H1 (cell line): ENCODE results near the gene TBC1D32.

Experiments
- ASH2L ChIP-seq: fragments of 200-600, 300-600 bp; sonication (generic); IDR thresholded peaks from one replicate; pipeline ENCODE4 v1.7.1; 2017; ENCODE audit warnings: low read length
- CTBP2 ChIP-seq: IDR thresholded peaks from 2 replicates; pipeline ENCODE4 v1.7.0; 2011; ENCODE audit warnings: borderline replicate concordance, mild to moderate bottlenecking, moderate library complexity, mixed read lengths, low read length; ENCODE audit not compliant: insufficient read depth, insufficient read length
- CTCF ChIP-seq, 3 experiments: IDR thresholded peaks; 1 replicate in 2 of 3; 2 replicates in 1 of 3; pipeline versions ENCODE4 v1.5.1 to v1.6.1; 2011; ENCODE audit warnings: low read length in 3 of 3, mild to moderate bottlenecking in 3 of 3, inconsistent platforms in 2 of 3, low read depth in 1 of 3, moderate library complexity in 1 of 3; ENCODE audit not compliant: insufficient read depth in 1 of 3; ENCODE audit errors: control extremely low read depth in 1 of 3
- EZH2 ChIP-seq: fragments of 200-600 bp; sonication (generic); IDR thresholded peaks from 2 replicates; pipeline ENCODE4 v1.7.1; 2012; ENCODE audit warnings: low read depth, mild to moderate bottlenecking, moderate library complexity, low read length, inconsistent platforms; ENCODE audit not compliant: severe bottlenecking
- FOSL1 ChIP-seq: IDR thresholded peaks from 2 replicates; pipeline ENCODE4 v1.6.1; 2011; ENCODE audit warnings: mild to moderate bottlenecking, low read depth, low read length, moderate library complexity; ENCODE audit not compliant: insufficient read depth
- POLR2A ChIP-seq, 2 experiments: IDR thresholded peaks; 1 replicate in 1 of 2; 2 replicates in 1 of 2; pipeline ENCODE4 v1.6.1; 2011; ENCODE audit warnings: low read depth in 2 of 2, low read length in 2 of 2, mild to moderate bottlenecking in 2 of 2; ENCODE audit errors: control extremely low read depth in 1 of 2
- RAD21 ChIP-seq, 2 experiments: IDR thresholded peaks in 1 of 2; conservative IDR thresholded peaks in 1 of 2; 2 replicates each; pipeline ENCODE4 v1.6.1; 2011; ENCODE audit warnings: low read depth in 2 of 2, low read length in 2 of 2, improper control_type of control experiment in 1 of 2, inconsistent platforms in 1 of 2, mild to moderate bottlenecking in 1 of 2, moderate library complexity in 1 of 2
- SP1 ChIP-seq: IDR thresholded peaks from 2 replicates; pipeline ENCODE4 v1.6.1; 2011; ENCODE audit warnings: low read depth, low read length
- SP4 ChIP-seq: IDR thresholded peaks from 2 replicates; pipeline ENCODE4 v1.6.1; 2012; ENCODE audit warnings: low read length, inconsistent platforms
- TAF1 ChIP-seq: IDR thresholded peaks from 2 replicates; pipeline ENCODE4 v1.6.1; 2011; ENCODE audit warnings: mild to moderate bottlenecking, low read depth, low read length
- TAF7 ChIP-seq: optimal IDR thresholded peaks from 2 replicates; pipeline ENCODE3; 2011; ENCODE audit warnings: low read depth, mild to moderate bottlenecking, inconsistent platforms, low read length, moderate library complexity, borderline replicate concordance
- USF2 ChIP-seq: IDR thresholded peaks from 2 replicates; pipeline ENCODE4 v1.6.1; 2011; ENCODE audit warnings: low read length, improper control_type of control experiment

- no peak for TF ChIP-seq CTCF (IDR thresholded peaks at IDR 0.05; ENCODE audit: control extremely low read depth in 1 of 3, insufficient read depth in 1 of 3, low read depth in 1 of 3, low read length in 3 of 3)
- no peak for TF ChIP-seq SP1
- TF ChIP-seq TAF1: no peak
- TF ChIP-seq TAF7: no peak
- TF ChIP-seq POLR2A (IDR thresholded peaks at IDR 0.05; ENCODE audit: control extremely low read depth in 1 of 2, low read depth in 2 of 2, low read length in 2 of 2): no peak
- no peak for TF ChIP-seq USF2
- TF ChIP-seq EZH2: no peak
- TF ChIP-seq RAD21 (IDR thresholded peaks at IDR 0.05 in 1 of 2, conservative IDR thresholded peaks at IDR 0.05 in 1 of 2; ENCODE audit: low read depth in 2 of 2, low read length in 2 of 2): no peak
- TF ChIP-seq CTBP2: no peak
- TF ChIP-seq FOSL1: no peak
- no peak for TF ChIP-seq ASH2L
- TF ChIP-seq SP4: no peak
Measured at GRCh38 chr6:121064345-121064744, 269.9 kb downstream of the TBC1D32 start.
